Epithelial cell of prostate (primary cell): ENCODE measurements around the gene SH3PXD2A.

Source experiments
- DNase-seq: peaks from one replicate; pipeline ENCODE4 v3.0.0-alpha.2; 2011; ENCODE audit warnings: low read depth, low spot score
- H3K27ac ChIP-seq: fragments of 450-650 bp; 2 replicates; pipeline ENCODE4 v1.5.1; 2017; ENCODE audit warnings: mild to moderate bottlenecking

SH3PXD2A gene

GRCh38 chr10:103879831-103880230 is 24.5 kb upstream of the SH3PXD2A start:
- no peak for DNase-seq
- peak overlapping the region; percentile 97 for H3K27ac ChIP-seq

GRCh38 chr10:103879409-103879808 is 24.0 kb upstream of the SH3PXD2A start:
- DNase-seq: no peak
- peak overlapping the region; percentile 97 for H3K27ac ChIP-seq

GRCh38 chr10:103877861-103878260 is 22.5 kb upstream of the SH3PXD2A start:
- no peak overlapping the region for H3K27ac ChIP-seq
- DNase-seq: no peak

- no peak overlapping the region for H3K27ac ChIP-seq
Measured at GRCh38 chr10:103876155-103876554, 20.8 kb upstream of the SH3PXD2A start.

GRCh38 chr10:103874730-103875129 is 19.4 kb upstream of the SH3PXD2A start:
- DNase-seq: no peak

More at GRCh38 chr10:103876155-103876554, 20.8 kb upstream of the SH3PXD2A start:
- DNase-seq: no peak

GRCh38 chr10:103872137-103872931 is 17.0 kb upstream of the SH3PXD2A start:
- H3K27ac ChIP-seq: peak overlapping the region; percentile 97
- DNase-seq: peak; percentile 99

More at GRCh38 chr10:103874730-103875129, 19.4 kb upstream of the SH3PXD2A start:
- H3K27ac ChIP-seq: no peak overlapping the region

- H3K27ac ChIP-seq: peak overlapping the region; percentile 97
- no peak for DNase-seq
Measured at GRCh38 chr10:103871006-103871405, 15.6 kb upstream of the SH3PXD2A start.

GRCh38 chr10:103870516-103870915 is 15.1 kb upstream of the SH3PXD2A start:
- peak; percentile 75 for DNase-seq
- peak overlapping the region; percentile 97 for H3K27ac ChIP-seq

GRCh38 chr10:103869336-103869735 is 14.0 kb upstream of the SH3PXD2A start:
- peak overlapping the region; percentile 97 for H3K27ac ChIP-seq

GRCh38 chr10:103868200-103868599 is 12.8 kb upstream of the SH3PXD2A start:
- no peak for DNase-seq
- no peak overlapping the region for H3K27ac ChIP-seq

More at GRCh38 chr10:103869336-103869735, 14.0 kb upstream of the SH3PXD2A start:
- DNase-seq: no peak

GRCh38 chr10:103861505-103861904 is 6.1 kb upstream of the SH3PXD2A start:
- no peak for DNase-seq
- H3K27ac ChIP-seq: peak overlapping the region; percentile 72

GRCh38 chr10:103859161-103860086 is 4.0 kb upstream of the SH3PXD2A start:
- no peak for DNase-seq
- H3K27ac ChIP-seq: peak overlapping the region; percentile 24

GRCh38 chr10:103858360-103858759 is 3.0 kb upstream of the SH3PXD2A start:
- no peak for DNase-seq
- H3K27ac ChIP-seq: peak overlapping the region; percentile 24

GRCh38 chr10:103856797-103857170 is 1.4 kb upstream of the SH3PXD2A start:
- H3K27ac ChIP-seq: no peak overlapping the region
- no peak for DNase-seq

GRCh38 chr10:103855852-103856796 is 748 bp upstream of the SH3PXD2A start:
- H3K27ac ChIP-seq: peak overlapping the region; percentile 94
- no peak for DNase-seq

GRCh38 chr10:103854686-103855391 is 537 bp downstream of the SH3PXD2A start:
- DNase-seq: no peak
- peak overlapping the region; percentile 94 for H3K27ac ChIP-seq

GRCh38 chr10:103854265-103854685 is 1.1 kb downstream of the SH3PXD2A start:
- DNase-seq: no peak

GRCh38 chr10:103853428-103854264 is 1.7 kb downstream of the SH3PXD2A start:
- H3K27ac ChIP-seq: peak overlapping the region; percentile 94
- DNase-seq: no peak

More at GRCh38 chr10:103854265-103854685, 1.1 kb downstream of the SH3PXD2A start:
- peak overlapping the region; percentile 94 for H3K27ac ChIP-seq
